Sigmoid colon (tissue), 7 donors: ENCODE measurements around the gene VWA5B1. TPM values are rescaled to one million over a fixed set of nuclear protein-coding genes. Genes with fewer than 3 reads are reported as not detected.

Experiments
- DNase-seq: peaks from one replicate; pipeline ENCODE4 v3.0.0-alpha.2; 2019
- H3K27ac ChIP-seq, 4 donors: fragments of 200-600 bp; sonication (generic); one replicate each; pipeline ENCODE4 v1.5.1; 2016 to 2019; ENCODE audit warnings: mild to moderate bottlenecking in 1 of 4
- H3K27me3 ChIP-seq, 3 donors: fragments of 200-600 bp; sonication (generic); one replicate each; pipeline ENCODE4 v1.5.1; 2019; ENCODE audit warnings: mild to moderate bottlenecking in 1 of 3
- H3K36me3 ChIP-seq, 4 donors: fragments of 200-600 bp; sonication (generic); one replicate each; pipeline ENCODE4 v1.5.1; 2016 to 2019
- H3K4me1 ChIP-seq, 4 donors: fragments of 200-600 bp; sonication (generic); one replicate each; pipeline ENCODE4 v1.5.1; 2017 to 2019
- H3K4me3 ChIP-seq, 4 donors: fragments of 200-600 bp; sonication (generic); one replicate each; pipeline ENCODE4 v1.5.1; 2017 to 2019; ENCODE audit warnings: mild to moderate bottlenecking in 2 of 4, moderate library complexity in 1 of 4
- H3K9me3 ChIP-seq, 4 donors: fragments of 200-600 bp in 3 of 4; sonication (generic) in 3 of 4; one replicate each; pipeline versions ENCODE4 v1.5.1 to v1.6.1; 2013 to 2019
- CTCF ChIP-seq, 4 experiments: fragments of 450-650 bp in 3 of 4; fragments of 200-600 bp in 1 of 4; IDR thresholded peaks; one replicate each; pipeline ENCODE4 v1.5.1; 2016 to 2019; ENCODE audit warnings: antibody characterized with exemption in 4 of 4, mild to moderate bottlenecking in 3 of 4, moderate library complexity in 2 of 4
- EP300 ChIP-seq, 4 donors: sonication (generic); formaldehyde crosslinking; IDR thresholded peaks; one replicate each; pipeline ENCODE4 v1.6.1; 2017; ENCODE audit warnings: antibody characterized with exemption in 4 of 4
- POLR2A ChIP-seq, 2 donors: fragments of 450-650 bp; IDR thresholded peaks; one replicate each; pipeline ENCODE4 v1.6.1; 2016; ENCODE audit warnings: antibody characterized with exemption in 2 of 2, mild to moderate bottlenecking in 2 of 2, moderate library complexity in 2 of 2
- POLR2AphosphoS5 ChIP-seq, 4 donors: sonication (generic); formaldehyde crosslinking; IDR thresholded peaks; one replicate each; pipeline ENCODE4 v1.6.1; 2017; ENCODE audit warnings: antibody characterized with exemption in 4 of 4
- WGBS, 2 donors: extraction: QIAGEN DNeasy Blood & Tissue Kit; methylation state at CpG; one replicate each; pipeline ENCODE4 v1.1.7; 2013; 5-methylcytosine and 5-hydroxymethylcytosine counted together
- intact Hi-C: fragments of 100-400 bp; cut with DNase I; formaldehyde crosslinking; loops from one replicate; pipeline ENCODE4 v1.15.1; 2023
- polyA plus RNA-seq, 3 donors: library from polyadenylated mRNA; stranded (reverse); fragments of 200-250 nt; gene quantifications; one replicate each; pipeline ENCODE4 v1.2.3, GENCODE V29; 2013
- total RNA-seq, 4 donors: library from RNA; depleted of rRNA; stranded (reverse); fragments of >200 nt; gene quantifications; one replicate each; pipeline ENCODE4 v1.1.0, GENCODE V29; 2016
- donor health status: healthy with polysubstance abuse.
- donor health status: Bipolar disorder and iron deficiency.
- donor health status: healthy.

Gene VWA5B1
- total and polyA plus RNA-seq, 7 donors = 0.16 to 0.22 TPM; not detected in 5

GRCh38 chr1:20280341-20280740 is 10.3 kb upstream of the VWA5B1 start:
- no peak for DNase-seq
- intact Hi-C loops = no loop called here
- WGBS, 2 donors = 61 to 83% methylated on average over 1 of the region's 1 CpG
- no peaks in the 10 kb centered on the region for H3K9me3 ChIP-seq
- no peaks in the 10 kb centered on the region for H3K27me3 ChIP-seq
- H3K27ac ChIP-seq = no peak overlapping the region
- no peaks in the 10 kb centered on the region for H3K36me3 ChIP-seq
- TF ChIP-seq POLR2AphosphoS5 (IDR thresholded peaks at IDR 0.05) (no peak), EP300 (IDR thresholded peaks at IDR 0.05) (no peak), CTCF (IDR thresholded peaks at IDR 0.05) (no peak), POLR2A (IDR thresholded peaks at IDR 0.05) (no peak)
- H3K4me3 ChIP-seq = no peak overlapping the region
- H3K4me1 ChIP-seq = no peaks in the 10 kb centered on the region

GRCh38 chr1:20280906-20281305 is 9.8 kb upstream of the VWA5B1 start:
- Histone ChIP-seq H3K4me1 (no peaks in the 10 kb centered on the region), H3K27me3 (no peaks in the 10 kb centered on the region), H3K9me3 (no peaks in the 10 kb centered on the region), H3K27ac (no peak overlapping the region), H3K36me3 (no peaks in the 10 kb centered on the region), H3K4me3 (no peak overlapping the region)
- 81 to 82% methylated on average over 6 of the region's 6 CpGs for WGBS, 2 donors
- DNase-seq = no peak
- intact Hi-C loops = no loop called here
- no peak for TF ChIP-seq CTCF (IDR thresholded peaks at IDR 0.05)
- no peak for TF ChIP-seq POLR2A (IDR thresholded peaks at IDR 0.05)
- TF ChIP-seq EP300 (IDR thresholded peaks at IDR 0.05) = no peak
- no peak for TF ChIP-seq POLR2AphosphoS5 (IDR thresholded peaks at IDR 0.05)

- H3K36me3 ChIP-seq = no peaks in the 10 kb centered on the region
- TF ChIP-seq POLR2A (IDR thresholded peaks at IDR 0.05) (no peak), CTCF (IDR thresholded peaks at IDR 0.05) (no peak), POLR2AphosphoS5 (IDR thresholded peaks at IDR 0.05) (no peak), EP300 (IDR thresholded peaks at IDR 0.05) (no peak)
- WGBS, 2 donors = 60 to 62% methylated on average over 2 of the region's 2 CpGs
- H3K27ac ChIP-seq = no peak overlapping the region
- H3K4me3 ChIP-seq = no peak overlapping the region
- intact Hi-C loops = no loop called here
- no peaks in the 10 kb centered on the region for H3K4me1 ChIP-seq
- DNase-seq = no peak
- no peaks in the 10 kb centered on the region for H3K27me3 ChIP-seq
- no peaks in the 10 kb centered on the region for H3K9me3 ChIP-seq
Measured at GRCh38 chr1:20281801-20282200, 8.9 kb upstream of the VWA5B1 start.

- Histone ChIP-seq H3K36me3 (no peaks in the 10 kb centered on the region), H3K27ac (no peak overlapping the region), H3K4me1 (no peaks in the 10 kb centered on the region), H3K4me3 (no peak overlapping the region), H3K27me3 (no peaks in the 10 kb centered on the region), H3K9me3 (no peaks in the 10 kb centered on the region)
- intact Hi-C loops = no loop called here
- DNase-seq = no peak
- TF ChIP-seq POLR2A (IDR thresholded peaks at IDR 0.05) (no peak), POLR2AphosphoS5 (IDR thresholded peaks at IDR 0.05) (no peak), CTCF (IDR thresholded peaks at IDR 0.05) (no peak), EP300 (IDR thresholded peaks at IDR 0.05) (no peak)
- 69 to 88% methylated on average over 5 of the region's 5 CpGs for WGBS, 2 donors
Measured at GRCh38 chr1:20282533-20282932, 8.1 kb upstream of the VWA5B1 start.

- no peak for DNase-seq
- intact Hi-C loops = no loop called here
- no peaks in the 10 kb centered on the region for H3K4me1 ChIP-seq
- no peaks in the 10 kb centered on the region for H3K27me3 ChIP-seq
- H3K27ac ChIP-seq = no peak overlapping the region
- no peaks in the 10 kb centered on the region for H3K36me3 ChIP-seq
- H3K4me3 ChIP-seq = no peak overlapping the region
- WGBS, 2 donors = 72 to 84% methylated on average over 2 of the region's 2 CpGs
- no peak for TF ChIP-seq POLR2A (IDR thresholded peaks at IDR 0.05)
- no peak for TF ChIP-seq CTCF (IDR thresholded peaks at IDR 0.05)
- TF ChIP-seq EP300 (IDR thresholded peaks at IDR 0.05) = no peak
- no peaks in the 10 kb centered on the region for H3K9me3 ChIP-seq
Measured at GRCh38 chr1:20284046-20284445, 6.6 kb upstream of the VWA5B1 start.
